ENCODE results near the gene LSM5.
"Not testable (repeated sequence)": the region's sequence is repeated elsewhere in the genome, so short reads cannot be mapped to it uniquely, and the experiment has no call there.

Gene LSM5

DNA sequence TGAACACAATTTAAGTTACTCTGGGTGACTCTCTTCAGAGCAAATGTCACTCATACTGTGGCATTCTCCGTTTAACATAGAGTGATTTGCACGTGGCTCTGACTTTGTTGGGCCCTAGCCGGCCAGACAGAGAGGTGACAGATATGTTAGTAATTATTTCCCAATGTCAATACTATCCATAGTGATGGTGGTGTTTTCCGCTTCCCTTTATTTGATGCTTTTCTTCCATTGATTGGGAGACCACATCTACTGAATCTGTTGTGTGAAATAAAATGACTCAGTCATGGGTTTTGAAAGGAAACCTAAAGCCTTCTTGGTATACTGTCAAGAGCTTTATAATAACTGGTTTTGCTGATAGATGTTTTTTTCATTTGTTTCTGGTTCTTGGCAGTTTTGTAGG is 12.5 kb upstream of the LSM5 start:
- no peak for DNase-seq

DNA sequence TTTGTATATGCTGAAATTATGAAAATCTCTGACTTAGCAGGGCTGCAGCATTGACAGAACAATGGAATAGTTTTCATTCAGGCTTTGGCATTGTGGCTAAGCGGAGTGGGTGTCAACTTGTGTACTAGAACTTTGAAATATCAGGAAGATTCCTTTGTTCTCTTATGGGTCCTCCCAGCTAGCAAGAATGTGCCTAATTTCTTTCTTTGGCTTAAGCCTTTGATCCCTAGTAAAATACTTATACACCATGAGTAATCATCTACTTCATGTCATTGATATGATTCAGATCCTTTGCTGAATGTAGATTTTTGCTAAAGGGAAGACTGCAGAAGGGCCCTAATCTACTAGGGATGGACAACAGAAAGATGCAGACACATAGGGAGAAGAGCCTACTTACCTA is 11.3 kb upstream of the LSM5 start:
- no peak for DNase-seq

DNA sequence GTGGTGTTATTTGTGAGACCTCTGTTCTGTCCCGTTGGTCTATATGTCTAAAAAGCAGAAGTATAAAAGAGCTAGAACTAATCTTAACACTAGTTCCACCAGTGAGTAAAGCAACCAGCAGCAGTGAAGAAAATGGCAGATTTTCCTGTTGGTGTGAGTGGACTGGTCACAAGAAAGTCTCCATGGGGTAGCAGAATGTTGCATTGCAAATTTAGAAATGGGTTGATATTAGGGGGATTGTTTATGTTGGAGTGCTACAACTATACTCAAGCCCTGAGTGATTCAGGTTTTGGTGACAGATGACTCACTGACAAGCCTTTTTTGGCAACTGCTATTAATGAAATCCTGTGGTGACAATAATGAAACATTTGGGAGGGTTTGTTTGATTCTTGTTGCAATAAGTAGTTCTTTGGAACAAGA is 10.8 kb upstream of the LSM5 start:
- no peak for DNase-seq

DNA sequence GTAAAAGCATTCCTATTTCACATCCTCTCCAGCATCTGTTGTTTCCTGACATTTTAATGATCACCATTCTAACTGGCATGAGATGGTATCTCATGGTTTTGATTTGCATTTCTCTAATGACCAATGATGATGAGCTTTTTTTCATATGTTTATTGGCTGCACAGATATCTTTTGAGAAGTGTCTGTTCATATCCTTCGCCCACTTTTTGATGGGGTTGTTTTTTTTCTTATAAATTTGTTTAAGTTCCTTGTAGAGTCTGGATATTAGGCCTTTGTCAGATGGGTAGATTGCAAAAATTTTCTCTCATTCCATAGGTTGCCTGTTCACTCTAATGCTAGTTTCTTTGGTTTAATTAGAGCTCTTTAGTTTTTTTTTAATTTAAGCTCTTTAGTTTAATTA is 10.0 kb upstream of the LSM5 start:
- DNase-seq = not testable (repeated sequence)

DNA sequence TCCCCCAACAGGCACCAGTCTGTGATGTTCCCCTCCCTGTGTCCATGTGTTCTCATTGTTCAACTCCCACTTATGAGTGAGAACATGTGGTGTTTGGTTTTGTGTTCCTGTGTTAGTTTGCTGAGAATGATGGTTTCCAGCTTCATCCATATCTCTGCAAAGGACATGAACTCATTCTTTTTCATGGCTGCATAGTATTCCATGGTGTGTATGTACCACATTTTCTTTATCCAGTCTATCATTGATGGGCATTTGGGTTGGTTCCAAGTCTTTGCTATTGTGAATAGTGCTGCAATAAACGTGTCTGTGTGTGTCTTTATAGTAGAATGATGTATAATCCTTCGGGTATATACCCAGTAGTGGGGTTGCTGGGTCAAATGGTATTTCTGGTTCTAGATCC is 9.6 kb upstream of the LSM5 start:
- not testable (repeated sequence) for DNase-seq

DNA sequence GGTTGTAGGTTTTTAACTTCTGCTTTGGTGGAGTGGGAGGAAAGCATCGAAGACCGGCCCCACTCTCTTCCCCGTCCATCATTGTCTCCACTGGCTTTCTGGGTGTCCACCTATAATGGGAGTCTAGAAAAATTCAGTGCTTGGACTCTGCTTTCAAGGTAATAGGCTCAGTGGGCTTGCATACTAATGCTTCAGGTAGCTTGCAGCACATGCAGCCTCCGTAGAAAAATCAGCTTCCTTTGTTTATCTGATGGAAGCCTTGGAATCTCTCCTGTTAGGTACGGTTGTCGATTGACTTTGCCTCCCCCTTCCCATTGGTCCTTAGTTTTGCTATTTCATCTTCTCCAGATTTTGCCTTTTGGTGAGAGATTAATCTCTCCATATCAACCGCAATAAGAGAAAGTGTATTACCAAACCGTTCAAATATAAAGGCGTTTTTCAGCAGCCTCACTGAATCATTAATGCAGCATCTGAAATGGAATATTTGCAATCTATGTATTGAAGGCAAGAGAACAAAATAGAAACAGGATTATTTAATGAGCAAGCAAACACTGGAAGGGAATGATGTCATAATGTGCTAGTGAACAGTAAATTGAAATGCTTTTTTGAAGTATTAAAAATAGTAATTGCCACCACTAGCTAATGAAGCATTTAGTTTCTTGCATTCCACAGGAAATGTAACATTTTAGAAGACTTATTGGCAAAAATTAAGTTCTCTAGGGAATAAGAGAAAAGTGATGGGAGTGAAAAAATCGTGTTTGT is 6.1 kb upstream of the LSM5 start:
- DNase-seq = no peak

DNA sequence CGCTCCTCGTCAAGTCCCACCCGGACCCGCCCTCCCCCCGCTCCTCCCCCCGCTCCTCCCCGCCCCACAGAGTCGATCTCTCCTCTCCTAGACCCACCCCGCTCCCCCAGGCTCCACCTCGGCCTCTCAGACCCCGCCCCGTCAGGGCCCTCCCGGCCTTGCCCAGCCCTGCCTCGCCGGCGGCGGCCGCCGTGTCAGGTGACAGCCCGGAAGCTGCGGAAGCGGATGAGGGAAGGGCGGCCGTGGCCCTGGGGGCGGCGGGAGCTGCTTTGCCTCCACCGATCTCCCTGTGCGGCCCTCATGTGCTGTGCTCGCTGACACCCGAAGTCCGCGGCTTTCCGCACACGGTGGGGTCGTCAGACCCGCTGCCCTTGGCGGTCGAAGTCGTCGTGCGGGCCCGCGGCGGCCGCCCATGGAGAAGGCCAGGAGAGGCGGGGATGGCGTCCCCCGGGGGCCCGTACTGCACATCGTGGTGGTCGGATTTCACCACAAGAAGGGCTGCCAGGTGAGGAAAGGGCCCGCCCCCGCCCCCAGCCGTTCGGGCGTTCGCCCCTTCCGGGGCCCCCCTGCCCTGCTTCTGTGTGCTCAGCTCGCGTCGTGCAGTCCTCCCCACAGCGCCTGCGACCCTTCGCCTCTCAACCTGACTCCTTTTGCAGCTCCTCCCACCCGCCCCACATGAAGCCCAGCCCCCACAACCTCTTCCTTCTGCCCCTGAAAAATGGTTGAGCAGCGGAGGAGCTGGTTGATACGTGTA is 5.3 kb upstream of the LSM5 start, which contains the start of gene AVL9:
TSS of gene AVL9 (plus strand) at position 192 of the 754 bp plus-strand sequence. CDS start at position 413, 221 bp downstream.
- peak; percentile 64 for DNase-seq

DNA sequence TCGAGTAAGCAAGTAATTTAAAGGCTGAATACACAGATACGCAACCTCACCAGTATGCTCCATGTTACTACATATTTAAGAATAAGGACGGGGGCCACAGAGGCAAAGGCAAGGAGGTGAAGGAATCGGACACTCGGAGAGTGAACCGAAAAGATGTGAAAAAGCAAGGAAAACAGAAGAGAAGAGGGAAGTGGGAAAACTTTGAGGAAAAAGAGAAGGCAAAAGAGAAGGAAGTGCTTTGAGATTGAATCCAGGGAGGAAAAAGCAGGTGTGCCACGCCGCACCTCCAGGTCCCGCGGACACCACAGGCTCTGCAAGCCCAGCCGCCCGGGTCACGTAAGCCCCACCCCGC is 4.7 kb upstream of the LSM5 start:
- DNase-seq = no peak

DNA sequence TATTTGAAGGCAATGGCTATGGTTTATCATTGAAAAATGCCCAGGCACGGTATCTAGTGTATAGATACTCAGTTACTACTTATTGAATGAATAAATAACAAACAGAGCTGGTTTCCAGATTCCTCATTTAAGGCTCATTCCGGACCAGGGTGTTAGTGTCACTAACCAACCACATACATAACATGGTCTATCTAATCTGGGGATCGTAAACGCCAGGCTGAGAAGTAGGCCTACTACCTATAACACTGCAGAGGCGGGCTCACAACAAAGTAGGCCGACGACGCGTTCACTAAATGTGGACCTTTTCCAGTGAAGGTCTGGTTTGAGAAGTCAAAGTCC is 423 bp downstream of the LSM5 start:
- no peak for DNase-seq

DNA sequence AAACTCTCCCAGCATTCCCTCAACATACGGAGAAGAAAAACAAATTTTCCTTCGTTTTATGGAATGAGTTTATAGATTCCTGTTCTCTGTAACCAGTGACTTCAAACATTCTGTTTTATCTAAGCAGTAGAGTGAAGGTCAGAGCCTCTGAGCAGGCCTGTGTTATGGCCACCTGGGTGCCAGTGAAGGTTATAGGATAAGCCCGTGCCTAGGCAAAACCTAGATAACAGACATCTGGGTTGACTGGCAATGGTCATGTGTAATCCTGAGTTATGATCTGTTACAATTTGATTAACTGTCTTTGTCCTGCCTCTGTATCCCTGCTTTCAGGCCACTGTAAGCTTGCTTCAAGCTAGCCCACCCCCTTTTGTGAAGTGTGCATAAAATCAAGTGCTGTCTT is 8.3 kb downstream of the LSM5 start:
- no peak for DNase-seq

DNA sequence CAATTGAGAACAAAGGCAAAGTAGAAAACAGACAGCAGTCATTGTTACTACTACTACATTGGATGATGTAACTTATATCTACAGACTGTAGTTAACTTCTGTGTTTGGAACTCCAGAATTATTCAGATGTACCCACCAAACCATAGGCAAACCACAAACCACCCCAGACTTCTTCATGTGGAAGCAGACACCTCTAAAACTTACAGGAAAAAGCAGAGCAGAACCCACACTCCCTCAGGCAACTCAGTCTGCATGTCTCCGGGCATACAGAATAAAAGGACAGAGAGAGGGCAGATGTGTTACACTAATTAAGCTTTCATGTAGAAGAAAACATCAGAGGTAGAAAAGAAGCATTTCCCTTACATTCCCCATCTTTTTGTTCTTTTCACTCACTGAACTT is 9.0 kb downstream of the LSM5 start:
- DNase-seq = no peak

DNA sequence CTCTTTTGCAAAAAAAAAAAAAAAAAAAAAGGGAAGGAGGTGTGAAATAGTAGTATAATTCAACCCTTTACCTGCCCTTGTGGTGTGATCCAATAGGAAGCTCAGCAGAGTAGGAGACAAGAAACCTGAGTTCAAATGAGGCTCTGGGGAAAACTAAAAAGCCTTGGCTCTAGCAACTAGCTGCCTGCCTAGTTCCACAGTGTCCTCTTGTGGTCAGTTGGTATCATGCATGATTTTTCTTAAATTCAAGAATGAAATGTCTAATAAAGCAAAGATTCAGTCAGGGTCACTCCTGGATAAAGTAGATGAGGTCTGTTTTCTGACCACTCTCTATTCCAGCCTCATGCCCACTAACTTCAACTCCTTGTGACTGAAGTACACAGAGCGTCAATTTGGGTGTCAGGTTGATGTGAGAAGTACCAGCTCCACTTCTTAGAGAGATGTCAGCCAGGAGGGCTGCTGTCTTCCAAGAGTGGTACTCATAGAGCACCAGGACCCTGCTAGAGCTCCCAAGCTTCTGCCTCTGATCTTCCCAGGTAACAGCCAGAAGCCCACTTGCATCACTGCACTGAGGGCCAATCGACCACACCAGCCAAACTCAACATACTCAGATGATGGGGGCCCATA is 10.5 kb downstream of the LSM5 start:
- DNase-seq = no peak

DNA sequence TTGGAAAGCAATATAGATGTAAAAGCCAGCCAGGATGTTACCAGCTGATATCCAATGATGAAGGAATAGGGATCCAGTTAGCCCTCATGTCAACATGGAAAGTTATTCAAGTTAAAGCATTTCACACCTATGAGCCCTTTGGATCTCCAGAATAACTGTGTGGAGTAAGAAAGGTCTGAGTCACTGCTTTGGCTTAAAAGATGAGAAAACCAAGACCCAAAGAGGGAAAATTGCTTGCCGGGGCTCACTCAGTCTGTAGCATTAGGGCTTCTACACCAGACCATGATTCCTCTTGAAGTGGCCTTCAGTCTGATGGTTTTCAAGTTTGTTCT is 12.6 kb downstream of the LSM5 start:
- no peak for DNase-seq

DNA sequence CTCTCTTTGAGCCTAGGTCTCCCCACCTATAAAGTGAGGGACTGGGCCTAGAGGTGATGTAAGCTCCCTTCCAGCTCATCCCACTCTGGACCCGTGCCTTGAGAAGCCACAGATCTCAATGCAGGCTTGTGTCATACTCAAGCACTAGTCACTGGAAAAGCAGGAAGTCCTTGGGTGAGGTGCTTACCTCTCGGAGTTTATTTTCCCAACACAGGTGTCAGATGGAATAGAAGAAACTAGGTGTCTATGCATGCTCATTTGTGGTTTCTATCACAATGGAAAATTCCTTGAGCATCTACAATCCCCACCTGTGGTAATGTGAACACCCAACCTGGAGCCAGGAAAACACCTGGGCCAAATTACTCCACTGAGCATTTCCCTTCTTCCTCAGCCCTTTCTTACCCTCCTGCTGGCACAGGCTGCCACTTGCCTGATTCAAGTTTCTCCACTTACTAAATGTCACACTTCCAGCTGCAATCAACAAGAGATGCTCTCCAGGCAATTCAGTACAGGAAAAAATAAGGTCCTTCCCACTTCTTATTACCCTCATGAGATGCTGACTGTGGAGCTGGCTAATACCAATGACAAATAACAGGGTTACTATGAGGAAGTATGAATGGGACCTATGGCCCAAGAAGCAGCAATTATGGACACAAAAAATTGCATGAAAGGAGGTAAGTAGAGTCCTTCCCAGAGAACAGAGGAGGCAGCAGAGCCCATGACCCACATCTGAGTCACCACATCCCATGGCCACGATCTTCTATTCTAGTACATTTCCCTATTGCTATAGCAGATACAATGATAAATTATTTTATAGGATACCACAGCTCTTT is 13.1 kb downstream of the LSM5 start:
- no peak for DNase-seq

DNA sequence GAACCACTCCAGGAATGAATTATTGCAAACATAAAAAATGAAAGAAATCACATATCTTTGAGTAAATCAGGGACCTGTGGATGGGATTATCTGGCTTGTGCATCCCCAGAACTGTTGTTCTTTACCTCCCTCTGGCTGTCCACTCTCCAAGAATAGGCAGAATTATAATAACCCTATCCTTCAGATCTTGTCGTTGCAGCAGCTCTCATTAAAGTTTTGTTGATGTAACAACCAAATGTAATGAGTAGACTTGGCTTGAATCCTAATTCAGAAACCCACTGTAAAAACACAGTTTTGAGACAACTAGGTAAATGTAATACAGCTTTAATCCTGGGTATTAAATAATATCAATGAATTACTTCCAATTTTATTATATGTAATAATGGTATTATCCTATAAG is 16.2 kb downstream of the LSM5 start:
- no peak for DNase-seq

DNA sequence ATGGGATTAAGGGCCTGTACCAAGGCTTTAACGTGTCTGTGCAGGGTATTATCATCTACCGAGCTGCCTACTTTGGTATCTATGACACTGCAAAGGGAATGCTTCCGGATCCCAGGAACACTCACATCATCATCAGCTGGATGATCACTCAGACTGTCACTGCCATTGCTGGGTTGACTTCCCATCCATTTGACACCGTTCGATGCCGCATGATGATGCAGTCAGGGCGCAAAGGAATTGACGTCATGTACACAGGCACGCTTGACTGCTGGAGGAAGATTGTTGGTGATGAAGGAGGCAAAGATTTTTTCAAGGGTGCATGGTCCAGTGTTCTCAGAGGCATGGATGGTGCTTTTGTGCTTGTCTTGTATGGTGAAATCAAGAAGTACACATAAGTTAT is 18.2 kb downstream of the LSM5 start:
- no peak for DNase-seq

DNA sequence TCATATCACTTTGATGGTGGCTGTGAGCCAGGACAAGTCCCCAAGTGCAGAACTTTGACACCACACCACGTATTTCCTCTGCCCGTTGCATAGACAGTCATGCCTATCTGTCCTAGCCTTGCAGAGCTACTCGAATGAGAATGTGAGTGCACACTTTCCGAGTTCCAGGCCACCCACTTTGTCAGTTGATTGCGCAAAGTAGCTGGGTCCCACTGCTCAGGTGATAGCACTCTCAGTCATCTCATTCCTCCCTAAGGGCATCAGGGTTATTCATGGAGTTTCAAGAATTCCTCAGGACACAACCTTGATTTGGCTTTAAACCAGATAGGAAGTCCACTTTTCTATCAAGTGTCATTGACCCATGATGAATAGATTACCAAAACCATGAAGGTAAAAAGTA is 19.3 kb downstream of the LSM5 start:
- DNase-seq = no peak

DNA sequence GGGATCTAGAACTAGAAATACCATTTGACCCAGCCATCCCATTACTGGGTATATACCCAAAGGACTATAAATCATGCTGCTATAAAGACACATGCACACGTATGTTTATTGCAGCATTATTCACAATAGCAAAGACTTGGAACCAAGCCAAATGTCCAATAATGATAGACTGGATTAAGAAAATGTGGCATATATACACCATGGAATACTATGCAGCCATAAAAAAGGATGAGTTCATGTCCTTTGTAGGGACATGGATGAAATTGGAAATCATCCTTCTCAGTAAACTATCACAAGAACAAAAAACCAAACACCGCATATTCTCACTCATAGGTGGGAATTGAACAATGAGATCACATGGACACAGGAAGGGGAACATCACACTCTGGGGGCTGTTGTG is 20.2 kb downstream of the LSM5 start:
- not testable (repeated sequence) for DNase-seq

DNA sequence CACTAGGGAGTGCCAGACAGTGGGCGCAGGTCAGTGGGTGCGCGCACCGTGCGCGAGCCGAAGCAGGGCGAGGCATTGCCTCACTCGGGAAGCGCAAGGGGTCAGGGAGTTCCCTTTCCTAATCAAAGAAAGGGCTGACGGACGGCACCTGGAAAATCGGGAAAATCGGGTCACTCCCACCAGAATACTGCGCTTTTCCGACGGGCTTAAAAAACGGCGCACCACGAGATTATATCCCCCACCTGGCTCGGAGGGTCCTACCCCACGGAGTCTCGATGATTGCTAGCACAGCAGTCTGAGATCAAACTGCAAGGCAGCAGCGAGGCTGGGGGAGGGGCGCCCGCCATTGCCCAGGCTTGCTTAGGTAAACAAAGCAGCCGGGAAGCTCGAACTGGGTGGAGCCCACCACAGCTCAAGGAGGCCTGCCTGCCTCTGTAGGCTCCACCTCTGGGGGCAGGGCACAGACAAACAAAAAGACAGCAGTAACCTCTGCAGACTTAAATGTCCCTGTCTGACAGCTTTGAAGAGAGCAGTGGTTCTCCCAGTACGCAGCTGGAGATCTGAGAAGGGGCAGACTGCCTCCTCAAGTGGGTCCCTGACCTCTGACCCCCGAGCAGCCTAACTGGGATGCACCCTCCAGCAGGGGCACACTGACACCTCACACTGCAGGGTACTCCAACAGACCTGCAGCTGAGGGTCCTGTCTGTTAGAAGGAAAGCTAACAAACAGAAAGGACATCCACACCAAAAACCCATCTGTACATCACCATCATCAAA is 25.4 kb downstream of the LSM5 start:
- DNase-seq = not testable (repeated sequence)

DNA sequence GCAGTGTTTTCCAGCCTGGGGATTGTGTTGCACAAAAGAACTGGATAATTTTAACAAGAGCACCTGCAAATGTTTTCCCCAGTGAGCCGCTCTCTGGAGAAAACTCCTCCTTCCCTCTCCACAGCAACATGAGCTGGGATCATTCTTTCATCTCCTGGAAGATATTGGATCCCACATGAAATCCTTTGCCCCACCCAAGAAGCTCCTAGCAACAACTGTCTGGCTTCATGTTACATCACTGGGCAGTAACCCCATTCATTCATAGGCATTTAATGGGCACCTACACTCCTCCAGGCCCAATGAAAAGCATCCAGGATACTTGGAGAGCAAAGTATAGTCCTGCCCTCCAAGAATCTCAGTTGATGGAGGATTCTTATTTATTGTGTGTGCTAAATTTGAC is 27.2 kb downstream of the LSM5 start:
- DNase-seq = no peak

DNA sequence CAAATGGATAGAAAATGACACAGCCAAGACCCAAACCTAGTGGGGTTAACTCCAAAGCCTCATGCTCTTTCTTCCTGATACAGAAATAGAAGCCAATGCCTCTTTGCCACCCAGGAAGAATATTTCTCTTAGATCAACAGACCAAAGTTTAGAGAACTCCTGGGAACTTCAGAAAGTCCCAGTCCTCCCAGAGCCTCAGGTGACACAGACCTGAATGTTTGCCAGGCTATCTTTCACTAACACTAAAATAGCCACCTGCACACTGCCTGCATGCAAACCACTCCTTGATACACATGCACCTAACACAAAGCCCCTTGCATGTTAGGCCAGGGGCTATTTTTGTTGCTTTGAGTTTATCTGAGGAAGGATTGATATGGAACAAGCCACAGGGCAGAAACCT is 27.7 kb downstream of the LSM5 start:
- DNase-seq = no peak

DNA sequence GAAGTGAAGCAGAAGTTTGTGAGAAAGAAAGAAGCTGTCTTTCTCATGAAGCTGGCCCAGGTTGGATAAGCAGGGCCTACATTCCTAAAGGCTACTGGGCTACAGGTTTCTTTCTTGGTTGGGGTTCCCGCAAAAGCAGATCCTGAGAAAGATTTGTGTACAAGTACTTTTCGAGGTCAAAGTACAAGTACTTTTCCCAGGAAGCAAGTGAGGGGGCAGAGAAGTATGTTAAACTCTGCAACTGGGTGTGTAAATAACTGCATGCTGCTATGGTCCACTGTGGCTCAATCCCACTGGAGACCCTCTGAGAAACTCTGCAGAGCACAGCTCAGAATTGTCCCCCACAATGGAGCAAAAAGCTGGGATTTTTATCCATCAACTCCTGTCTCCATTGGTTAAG is 28.7 kb downstream of the LSM5 start:
- no peak for DNase-seq

DNA sequence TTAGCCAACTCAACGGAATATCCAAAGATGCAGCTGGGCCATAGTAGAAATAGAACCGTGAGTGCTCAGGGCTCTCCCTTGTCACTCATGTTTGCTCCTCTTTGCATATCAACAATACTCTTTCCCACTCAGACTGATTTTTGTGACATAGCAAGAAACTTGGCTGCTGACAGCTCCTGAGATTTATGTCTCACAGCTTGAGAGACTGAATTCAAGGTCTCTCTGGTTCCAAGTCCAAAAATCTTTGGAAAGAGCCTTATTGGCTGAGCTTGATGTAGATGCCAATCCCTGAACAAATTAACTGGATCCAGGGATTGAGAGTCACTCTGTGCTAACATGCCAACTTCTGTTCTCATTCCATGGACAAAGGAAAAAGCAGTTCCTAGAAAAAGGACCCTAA is 30.4 kb downstream of the LSM5 start:
- DNase-seq = no peak

Measured in cortex of kidney (tissue), 1 donor.